Measurements from ENCODE around the gene B3GNT3.

The B3GNT3 gene

GRCh38 chr19:17834350-17835181 is 39.6 kb downstream of the B3GNT3 start:
- no peaks in the 10 kb centered on the region for H3K9me2 ChIP-seq (replicated peaks; ENCODE audit: low read depth, low read length)
- peak; percentile 34 for TF ChIP-seq CTCF (conservative IDR thresholded peaks at IDR 0.05; ENCODE audit: low read length)
- no peak for TF ChIP-seq EZH2phosphoT487 (IDR thresholded peaks at IDR 0.05; ENCODE audit: borderline replicate concordance)
- no peaks in the 10 kb centered on the region for H3K79me2 ChIP-seq (ENCODE audit: insufficient read depth, low read length)
- no peaks in the 10 kb centered on the region for H3K9me3 ChIP-seq (ENCODE audit: insufficient read depth, low read depth, low read length)
- H3K36me3 ChIP-seq (ENCODE audit: insufficient read depth, low read length), result peaks cover 28% of the 10 kb centered on the region; the same call in 1 of the 2 replicates
- H3K4me1 ChIP-seq (ENCODE audit: insufficient read depth, low read length, poor library complexity, severe bottlenecking), result peaks cover 3% of the 10 kb centered on the region
- no peaks in the 10 kb centered on the region for H4K20me1 ChIP-seq (ENCODE audit: insufficient read depth, low read length, poor library complexity, severe bottlenecking)
- H3F3A ChIP-seq (ENCODE audit: low read depth), result no peaks in the 10 kb centered on the region
- no peak overlapping the region for H3K4me2 ChIP-seq (ENCODE audit: low read depth, low read length, poor library complexity, severe bottlenecking)
- no peak overlapping the region for H3K9ac ChIP-seq (ENCODE audit: low read depth, low read length, poor library complexity, severe bottlenecking)
- H3K27me3 ChIP-seq (ENCODE audit: insufficient read depth, low read length, poor library complexity, severe bottlenecking), result no peaks in the 10 kb centered on the region
- H2AFZ ChIP-seq (ENCODE audit: low read length), result no peak overlapping the region
- H3K4me3 ChIP-seq (ENCODE audit: low read length, poor library complexity, severe bottlenecking), result no peak overlapping the region

- Histone ChIP-seq H3K9me3 (ENCODE audit: insufficient read depth, low read depth, low read length) (no peaks in the 10 kb centered on the region), H3K4me1 (ENCODE audit: insufficient read depth, low read length, poor library complexity, severe bottlenecking) (peaks cover 3% of the 10 kb centered on the region), H3K79me2 (ENCODE audit: insufficient read depth, low read length) (no peaks in the 10 kb centered on the region), H3K9ac (ENCODE audit: low read depth, low read length, poor library complexity, severe bottlenecking) (no peak overlapping the region), H2AFZ (ENCODE audit: low read length) (no peak overlapping the region), H4K20me1 (ENCODE audit: insufficient read depth, low read length, poor library complexity, severe bottlenecking) (no peaks in the 10 kb centered on the region), H3K9me2 (replicated peaks; ENCODE audit: low read depth, low read length) (no peaks in the 10 kb centered on the region), H3F3A (ENCODE audit: low read depth) (no peaks in the 10 kb centered on the region), H3K27me3 (ENCODE audit: insufficient read depth, low read length, poor library complexity, severe bottlenecking) (no peaks in the 10 kb centered on the region), H3K36me3 (ENCODE audit: insufficient read depth, low read length) (peaks cover 29% of the 10 kb centered on the region; the same call in 1 of the 2 replicates), H3K4me2 (ENCODE audit: low read depth, low read length, poor library complexity, severe bottlenecking) (no peak overlapping the region), H3K4me3 (ENCODE audit: low read length, poor library complexity, severe bottlenecking) (no peak overlapping the region)
- no peak for TF ChIP-seq EZH2phosphoT487 (IDR thresholded peaks at IDR 0.05; ENCODE audit: borderline replicate concordance)
Measured at GRCh38 chr19:17835182-17836006, 40.5 kb downstream of the B3GNT3 start.

GRCh38 chr19:17836530-17836929 is 41.6 kb downstream of the B3GNT3 start:
- Histone ChIP-seq H3K4me3 (ENCODE audit: low read length, poor library complexity, severe bottlenecking) (no peak overlapping the region), H3K4me1 (ENCODE audit: insufficient read depth, low read length, poor library complexity, severe bottlenecking) (peaks cover 3% of the 10 kb centered on the region), H2AFZ (ENCODE audit: low read length) (no peak overlapping the region), H3K79me2 (ENCODE audit: insufficient read depth, low read length) (no peaks in the 10 kb centered on the region), H3F3A (ENCODE audit: low read depth) (no peaks in the 10 kb centered on the region), H3K9me3 (ENCODE audit: insufficient read depth, low read depth, low read length) (no peaks in the 10 kb centered on the region), H3K9ac (ENCODE audit: low read depth, low read length, poor library complexity, severe bottlenecking) (no peak overlapping the region), H3K36me3 (ENCODE audit: insufficient read depth, low read length) (peaks cover 36% of the 10 kb centered on the region; the same call in 1 of the 2 replicates), H3K4me2 (ENCODE audit: low read depth, low read length, poor library complexity, severe bottlenecking) (no peak overlapping the region), H3K9me2 (replicated peaks; ENCODE audit: low read depth, low read length) (no peaks in the 10 kb centered on the region), H4K20me1 (ENCODE audit: insufficient read depth, low read length, poor library complexity, severe bottlenecking) (no peaks in the 10 kb centered on the region), H3K27me3 (ENCODE audit: insufficient read depth, low read length, poor library complexity, severe bottlenecking) (no peaks in the 10 kb centered on the region)
- TF ChIP-seq CTCF (conservative IDR thresholded peaks at IDR 0.05; ENCODE audit: low read length) (no peak), EZH2phosphoT487 (IDR thresholded peaks at IDR 0.05; ENCODE audit: borderline replicate concordance) (no peak)
